Tongue (tissue), 2 donors: ENCODE results near the gene PPP1R18. TPM values are rescaled to one million over a fixed set of nuclear protein-coding genes. Genes with fewer than 3 reads are reported as not detected.
"Not testable (repeated sequence)": the region's sequence is repeated elsewhere in the genome, so short reads cannot be mapped to it uniquely, and the experiment has no call there.

Experiments
- DNase-seq: peaks from one replicate; pipeline ENCODE4 v3.0.0-alpha.2; 2015
- total RNA-seq: library from RNA; depleted of rRNA; stranded (reverse); fragments of >200 nt; gene quantifications from one replicate; pipeline ENCODE4 v1.2.3, GENCODE V29; 2014

Gene PPP1R18
- total RNA-seq, 1 donor from 2014 or later, result 19.7 TPM

- DNase-seq, result not testable (repeated sequence)
These were observed 20.1 kb downstream of the PPP1R18 start for GRCh38 chr6:30666300-30666699.

- no peak for DNase-seq
These were observed 21.3 kb downstream of the PPP1R18 start for GRCh38 chr6:30664994-30665767.

- not testable (repeated sequence) for DNase-seq
These were observed 28.5 kb downstream of the PPP1R18 start for GRCh38 chr6:30657922-30658321.

DNA sequence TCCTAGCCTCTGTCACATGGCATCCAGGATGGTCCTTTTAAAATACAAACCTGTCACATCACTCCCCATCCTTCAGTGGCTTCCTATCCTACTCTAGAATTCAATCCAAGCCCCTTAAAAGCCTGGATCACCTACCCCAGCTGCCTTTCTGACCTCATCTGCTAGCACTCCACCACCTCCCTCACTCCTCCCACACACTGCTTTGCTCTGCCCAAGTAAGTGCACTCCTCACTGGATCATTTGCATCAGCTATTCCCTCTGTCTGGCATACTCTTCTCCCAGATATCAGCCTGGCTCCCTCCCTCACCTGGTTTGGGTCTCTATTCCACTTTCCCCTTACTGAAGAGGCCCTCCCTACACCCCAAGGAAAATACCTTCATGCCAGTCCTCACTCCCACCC lies 29.0 kb downstream of the PPP1R18 start:
- DNase-seq, result no peak

GRCh38 chr6:30656513-30656912 lies 29.9 kb downstream of the PPP1R18 start:
- no peak for DNase-seq

- no peak for DNase-seq
These were observed 30.7 kb downstream of the PPP1R18 start for GRCh38 chr6:30655743-30656094.

DNA sequence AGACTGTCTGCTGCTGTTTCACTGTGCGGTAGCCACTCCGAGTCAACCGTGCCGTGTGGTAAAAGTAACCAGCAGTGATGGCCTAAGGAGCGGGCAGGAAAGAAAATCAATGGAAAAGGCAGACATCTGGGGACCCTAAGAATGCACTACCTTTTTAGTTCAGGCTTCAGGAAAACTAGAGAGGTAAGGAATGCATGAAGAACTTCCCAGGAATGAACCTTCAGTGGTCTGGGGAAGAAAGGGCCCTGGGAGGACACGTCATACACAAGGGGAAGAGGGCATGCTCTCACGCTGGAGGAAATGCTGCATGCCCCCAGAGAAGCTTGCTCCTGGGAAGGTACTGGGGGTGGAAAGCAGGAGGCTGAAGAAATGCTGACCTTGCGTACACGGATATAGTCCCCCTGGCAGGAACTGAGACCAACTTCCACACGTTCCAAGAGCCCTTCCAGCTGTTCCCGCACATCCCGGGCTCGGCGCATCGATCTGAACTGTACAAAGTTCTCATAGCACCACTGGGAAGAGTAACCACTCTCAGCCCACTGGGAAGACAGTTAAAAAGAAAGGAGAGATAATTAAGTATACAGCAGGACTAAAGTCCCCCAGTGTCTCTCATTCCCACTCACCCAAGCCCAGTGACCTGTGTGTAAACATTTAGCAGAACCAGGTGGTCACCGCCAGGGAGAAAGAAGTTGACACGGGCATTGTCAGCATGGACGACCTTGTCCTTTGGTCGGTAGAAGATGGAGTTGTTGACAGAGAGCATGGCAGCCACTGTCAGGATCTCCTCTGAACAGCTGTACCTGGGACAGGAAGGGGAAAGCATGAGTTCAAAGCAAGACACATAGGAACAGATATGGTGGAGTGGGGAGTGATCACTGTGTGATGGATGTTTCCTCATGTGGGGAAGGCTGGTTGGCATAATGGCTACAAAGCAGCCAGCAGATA lies 31.4 kb downstream of the PPP1R18 start:
- no peak for DNase-seq

DNA sequence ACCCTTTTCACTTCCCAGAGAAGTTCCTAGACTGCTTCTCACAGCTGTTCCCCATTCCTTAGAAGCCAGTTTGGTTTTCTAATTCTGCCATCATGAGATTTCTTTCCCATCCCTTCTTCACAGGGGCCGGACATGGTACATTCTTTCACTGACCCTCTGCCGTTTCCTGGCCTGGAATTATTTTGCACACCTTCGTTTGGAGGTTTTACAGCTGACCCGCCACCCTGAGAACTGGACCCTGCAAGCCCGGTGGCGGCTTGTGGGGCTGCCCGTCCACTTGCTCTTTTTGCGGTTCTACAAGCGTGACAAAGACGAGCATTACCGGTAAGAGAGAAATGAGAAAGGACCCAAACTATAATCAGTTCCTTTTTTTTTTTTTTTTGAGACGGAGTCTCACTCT lies 35.3 kb downstream of the PPP1R18 start:
- no peak for DNase-seq

- DNase-seq, result peak; percentile 88
These were observed 39.0 kb downstream of the PPP1R18 start for GRCh38 chr6:30647242-30648116.

DNA sequence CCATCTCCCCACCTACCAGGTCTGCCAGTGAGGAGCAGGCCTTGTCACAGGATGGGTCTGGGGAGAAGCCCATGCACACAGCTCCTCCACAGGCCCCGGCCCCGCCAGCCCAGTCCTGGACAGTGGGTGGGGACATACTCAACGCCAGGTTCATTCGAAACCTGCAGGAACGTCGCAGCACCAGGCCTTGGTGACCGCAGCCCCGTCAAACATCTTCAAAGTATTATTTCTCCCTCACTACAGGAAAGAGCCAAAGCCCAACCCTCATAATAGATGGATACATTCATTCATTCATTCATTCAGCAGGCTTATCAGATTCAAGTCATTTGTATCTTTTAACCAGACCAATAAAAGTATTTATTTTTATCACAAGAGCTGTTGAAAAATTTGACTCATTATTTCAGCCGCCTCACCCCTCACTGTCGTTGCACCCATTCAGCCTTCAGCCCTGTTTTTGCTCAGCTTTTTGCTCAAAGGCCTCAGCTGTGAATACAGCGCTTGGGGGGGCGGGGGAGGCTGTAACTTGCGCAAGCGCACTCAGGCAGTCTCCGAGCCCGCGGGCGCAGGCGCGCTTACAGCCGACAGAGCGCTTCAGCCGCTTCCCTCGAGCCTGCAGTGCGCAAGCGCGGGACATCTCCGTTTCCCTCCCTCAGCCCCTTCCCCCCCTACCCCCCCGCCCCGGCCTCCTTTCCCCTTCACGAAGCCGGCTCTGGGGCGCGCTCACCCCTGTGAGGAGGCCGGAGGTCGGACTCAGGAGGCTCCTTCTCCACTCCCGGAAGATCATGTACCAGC lies 39.8 kb downstream of the PPP1R18 start, which contains the start of gene C6orf136:
TSS of gene C6orf136 (plus strand) at position 684 of the 792 bp plus-strand sequence. CDS start at position 783, 99 bp downstream.
- DNase-seq, result peak; percentile 98

GRCh38 chr6:30645989-30646388 lies 40.5 kb downstream of the PPP1R18 start:
- DNase-seq, result no peak

DNA sequence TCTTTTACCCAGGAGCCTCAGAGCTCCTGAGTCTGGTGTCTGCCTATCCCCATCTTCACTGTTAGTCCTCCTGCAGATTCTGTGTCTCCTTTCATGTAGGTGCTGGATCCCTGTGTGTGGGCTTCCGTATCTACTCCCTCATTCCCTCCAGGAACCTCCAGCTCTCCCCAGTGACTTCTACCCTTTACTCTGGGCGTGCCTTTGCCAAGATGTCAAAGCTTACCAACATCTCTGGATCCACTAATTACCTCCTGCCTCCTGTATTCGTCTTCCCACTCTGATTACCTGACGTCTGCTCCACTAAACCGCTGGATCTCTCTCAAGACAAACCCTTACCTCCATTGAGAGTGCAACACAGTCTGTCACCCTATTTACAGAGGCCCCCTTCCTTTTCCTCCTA lies 41.7 kb downstream of the PPP1R18 start:
- DNase-seq, result no peak

GRCh38 chr6:30643656-30644055 lies 42.8 kb downstream of the PPP1R18 start:
- DNase-seq, result no peak

DNA sequence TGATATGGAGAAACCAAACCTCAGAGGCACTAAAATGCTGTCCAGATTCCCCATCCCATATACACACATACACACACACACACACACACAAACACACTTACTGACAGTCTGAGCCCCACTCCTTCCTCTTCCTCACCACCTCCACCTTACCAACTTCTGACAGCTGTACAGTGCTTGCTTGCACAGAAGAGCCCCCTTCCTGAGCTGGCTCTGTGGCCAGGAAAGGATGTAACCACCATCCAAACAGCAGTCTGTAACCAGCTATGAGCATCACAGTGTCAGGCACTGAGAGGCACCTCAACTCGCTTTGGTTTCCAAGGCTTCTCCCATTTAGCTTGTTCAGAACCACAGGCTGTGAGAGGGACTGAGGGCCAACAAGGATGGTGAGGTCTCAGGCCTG lies 45.4 kb downstream of the PPP1R18 start:
- no peak for DNase-seq

GRCh38 chr6:30640481-30640880 lies 46.0 kb downstream of the PPP1R18 start:
- no peak for DNase-seq

DNA sequence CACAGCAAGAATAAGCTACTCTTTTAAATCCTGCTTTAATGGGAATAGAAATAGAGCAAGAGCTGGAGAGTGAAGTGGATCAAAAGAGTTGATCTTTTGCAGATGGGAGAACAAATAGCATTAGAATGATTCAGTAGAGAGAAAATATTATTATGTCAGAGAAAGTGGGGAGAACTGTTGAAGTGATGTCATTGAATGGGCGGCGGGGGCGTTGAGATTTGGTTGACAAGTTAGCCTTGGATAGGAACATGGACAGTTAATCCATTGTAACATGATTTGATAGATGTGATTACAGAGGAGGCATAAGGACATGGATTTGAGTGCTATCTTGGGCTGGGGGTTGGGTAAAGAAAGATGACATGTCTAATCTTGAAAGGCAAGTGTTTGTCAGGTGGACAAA lies 50.6 kb downstream of the PPP1R18 start:
- no peak for DNase-seq

DNA sequence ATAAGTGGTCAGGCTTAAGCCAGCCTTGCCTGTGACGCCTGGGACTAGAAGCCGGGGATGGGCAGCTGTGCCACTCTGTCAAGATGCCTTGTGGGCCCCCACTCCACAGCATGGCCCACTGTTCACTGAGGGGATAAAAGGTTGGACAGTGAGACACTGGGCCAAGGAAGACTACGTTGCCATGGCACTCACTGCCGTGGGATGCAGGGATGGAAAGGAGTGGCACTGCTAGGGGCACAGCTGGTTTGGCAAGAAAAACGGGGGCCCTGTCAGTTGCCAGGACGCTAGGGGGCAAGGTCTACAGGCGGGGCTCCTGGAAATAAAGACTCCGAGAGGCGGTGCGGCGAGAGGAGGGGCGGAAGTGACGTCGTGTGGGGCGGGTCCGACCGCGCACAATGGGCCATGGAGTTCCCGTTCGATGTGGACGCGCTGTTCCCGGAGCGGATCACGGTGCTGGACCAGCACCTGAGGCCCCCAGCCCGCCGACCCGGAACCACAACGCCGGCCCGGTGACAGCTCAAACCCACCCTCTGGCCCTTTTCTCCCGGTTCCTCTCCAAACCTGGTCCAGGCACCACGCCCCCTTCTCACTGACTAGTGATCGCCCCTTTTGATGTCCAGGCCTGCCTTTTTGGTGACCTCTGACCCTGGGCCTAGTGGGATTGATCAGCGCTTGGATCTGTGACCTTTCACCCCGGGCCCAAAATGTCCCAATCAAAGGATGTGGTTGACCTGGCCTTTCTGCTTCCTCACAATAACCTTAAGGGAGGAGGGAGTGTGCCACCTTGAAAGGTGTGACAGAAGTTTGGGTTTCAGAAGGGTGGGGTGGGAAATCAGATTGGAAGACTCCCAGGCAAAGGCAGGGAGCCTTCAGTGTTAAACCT lies 59.7 kb downstream of the PPP1R18 start, which contains the start of gene ATAT1:
TSS of gene ATAT1 (plus strand) at position 391 of the 883 bp plus-strand sequence.
- DNase-seq, result peak; percentile 96
